HepG2 (cell line): Measurements from ENCODE around the gene COBLL1. TPM values are rescaled to one million over a fixed set of nuclear protein-coding genes. Genes with fewer than 3 reads are reported as not detected.

Experiments
- ATAC-seq: fragments of 200-7000 bp; cut with Tn5 transposase; 3 replicates; pipeline ENCODE4 v1.9.1; 2020; ENCODE audit warnings: mild to moderate bottlenecking, moderate library complexity
- BruUV-seq: library from RNA; stranded (reverse); fragments of 400-500 nt; replicated peaks from 2 replicates; lab custom pipeline; 2021; lab: Mats Ljungman, UMichigan
- CTCF ChIA-PET: fragments of 300-600 bp; formaldehyde crosslinking; extraction: SDS; loops from one replicate; lab custom pipeline; 2021; ENCODE audit warnings: low total read pairs, inconsistent platforms, low intra/inter-chr PET ratio; lab: Yijun Ruan, JAX
- POLR2A ChIA-PET: fragments of 350-600 bp; sonication (Branson Sonifier 250); formaldehyde crosslinking; loops from one replicate; lab custom pipeline; 2020; ENCODE audit warnings: antibody characterized with exemption, inconsistent platforms; lab: Yijun Ruan, JAX
- DNase-seq: peaks from one replicate; pipeline ENCODE4 v3.0.0-alpha.2; 2015; ENCODE audit warnings: low spot score
- FAIRE-seq: peaks from 3 replicates; lab custom pipeline; 2011; peaks lifted over from hg19 to GRCh38; lab: Jason Lieb, UNC
- H2AFZ ChIP-seq: one replicate; pipeline ENCODE4 v1.6.1; 2011; ENCODE audit warnings: low read length, inconsistent platforms
- H3K27ac ChIP-seq: fragments of 300-600 bp; 3 replicates; pipeline ENCODE4 v1.8.0; 2011; ENCODE audit warnings: mixed run types, mild to moderate bottlenecking, mixed read lengths, low read length, inconsistent platforms; ENCODE audit not compliant: insufficient read depth; ENCODE audit errors: extremely low read length
- H3K27me3 ChIP-seq, 2 experiments: fragments of 200-600 bp in 1 of 2; 2 replicates in 1 of 2; 3 replicates in 1 of 2; pipeline versions ENCODE4 v1.6.0 to v1.8.0; 2011; ENCODE audit warnings: low read length in 2 of 2, mild to moderate bottlenecking in 2 of 2, moderate library complexity in 2 of 2, inconsistent platforms in 1 of 2; ENCODE audit not compliant: insufficient read depth in 2 of 2, control insufficient read depth in 1 of 2
- H3K36me3 ChIP-seq, 2 experiments: fragments of 200-600 bp in 1 of 2; replicated peaks in 1 of 2; 2 replicates in 1 of 2; 3 replicates in 1 of 2; pipeline versions ENCODE4 v1.5.1 to v1.8.0; 2011; ENCODE audit warnings: low read length in 2 of 2, inconsistent platforms in 1 of 2; ENCODE audit not compliant: insufficient read depth in 2 of 2, control insufficient read depth in 1 of 2
- H3K4me1 ChIP-seq: 2 replicates; pipeline ENCODE4 v1.5.1; 2012; ENCODE audit warnings: low read length, inconsistent platforms; ENCODE audit not compliant: insufficient read depth
- H3K4me2 ChIP-seq: 2 replicates; pipeline ENCODE4 v1.6.0; 2011; ENCODE audit warnings: low read depth, low read length, inconsistent platforms
- H3K4me3 ChIP-seq, 3 experiments: fragments of 200-600 bp in 1 of 3; sonication (generic), shearing (Covaris generic) in 1 of 3; replicated peaks in 1 of 3; 2 replicates each; pipeline ENCODE4 v1.5.1; 2011 to 2016; ENCODE audit warnings: low read length in 3 of 3, inconsistent platforms in 2 of 3, low read depth in 2 of 3, mild to moderate bottlenecking in 2 of 3, control low read depth in 1 of 3, mixed read lengths in 1 of 3; ENCODE audit not compliant: insufficient read depth in 1 of 3
- H3K79me2 ChIP-seq: one replicate; pipeline ENCODE4 v1.6.1; 2011; ENCODE audit warnings: low read length, inconsistent platforms; ENCODE audit not compliant: insufficient read depth
- H3K9ac ChIP-seq: 2 replicates; pipeline ENCODE4 v1.6.0; 2011; ENCODE audit warnings: mild to moderate bottlenecking, low read depth, low read length, inconsistent platforms; ENCODE audit not compliant: insufficient read depth
- H3K9me3 ChIP-seq: 2 replicates; pipeline ENCODE4 v1.5.1; 2012; ENCODE audit warnings: mild to moderate bottlenecking, low read length
- H4K20me1 ChIP-seq: 2 replicates; pipeline ENCODE4 v1.6.0; 2011; ENCODE audit warnings: inconsistent platforms, mild to moderate bottlenecking, low read length, moderate library complexity; ENCODE audit not compliant: insufficient read depth
- DMAP1 ChIP-seq: IDR thresholded peaks from 2 replicates; pipeline ENCODE4 v1.6.1; 2016
- ELF1 ChIP-seq: sonication (generic); formaldehyde crosslinking; IDR thresholded peaks from 2 replicates; pipeline ENCODE4 v1.4.0; 2020; ENCODE audit warnings: missing genetic modification reagents
- HOXA5 ChIP-seq: sonication (generic); formaldehyde crosslinking; IDR thresholded peaks from 2 replicates; pipeline ENCODE4 v1.4.0; 2020; ENCODE audit warnings: missing genetic modification reagents
- HOXD1 ChIP-seq: sonication (generic); formaldehyde crosslinking; IDR thresholded peaks from 2 replicates; pipeline ENCODE4 v1.5.0; 2020; ENCODE audit warnings: missing genetic modification reagents
- NFKBIZ ChIP-seq: IDR thresholded peaks from 2 replicates; pipeline ENCODE4 v1.6.1; 2018; ENCODE audit warnings: missing genetic modification reagents, missing compliant biosample characterization
- NR2F1 ChIP-seq, 2 experiments: fragments of 450-650 bp in 1 of 2; formaldehyde crosslinking in 1 of 2; IDR thresholded peaks; 2 replicates each; pipeline versions ENCODE4 v1.5.0 to v1.6.1; 2016 to 2020; ENCODE audit warnings: mild to moderate bottlenecking in 1 of 2, missing compliant biosample characterization in 1 of 2, missing genetic modification reagents in 1 of 2, moderate library complexity in 1 of 2
- NR2F2 ChIP-seq: IDR thresholded peaks from 2 replicates; pipeline ENCODE4 v1.6.1; 2012; ENCODE audit warnings: low read depth, inconsistent platforms, borderline replicate concordance
- SMARCE1 ChIP-seq: fragments of 450-650 bp; IDR thresholded peaks from 2 replicates; pipeline ENCODE4 v1.6.1; 2017; ENCODE audit warnings: borderline replicate concordance
- ZBTB38 ChIP-seq: sonication (generic); formaldehyde crosslinking; IDR thresholded peaks from 2 replicates; pipeline ENCODE4 v1.5.1; 2020; ENCODE audit warnings: mild to moderate bottlenecking, missing genetic modification reagents
- ZC3H4 ChIP-seq: sonication (generic); formaldehyde crosslinking; IDR thresholded peaks from 2 replicates; pipeline ENCODE4 v1.4.0; 2020; ENCODE audit warnings: missing genetic modification reagents, borderline replicate concordance
- ZNF274 ChIP-seq: sonication (generic); formaldehyde crosslinking; IDR thresholded peaks from 2 replicates; pipeline ENCODE4 v1.5.1; 2020; ENCODE audit warnings: mild to moderate bottlenecking, missing genetic modification reagents
- ZNF367 ChIP-seq: sonication (generic); formaldehyde crosslinking; IDR thresholded peaks from 2 replicates; pipeline ENCODE4 v1.4.0; 2020; ENCODE audit warnings: missing genetic modification reagents, borderline replicate concordance
- ZNF589 ChIP-seq: sonication (generic); formaldehyde crosslinking; conservative IDR thresholded peaks from 2 replicates; pipeline ENCODE4 v1.8.0; 2022; ENCODE audit warnings: mild to moderate bottlenecking, moderate library complexity, missing genetic modification reagents
- ZNF615 ChIP-seq: sonication (generic); formaldehyde crosslinking; IDR thresholded peaks from 2 replicates; pipeline ENCODE4 v1.5.0; 2020; ENCODE audit warnings: mild to moderate bottlenecking, missing genetic modification reagents, borderline replicate concordance
- ZNF883 ChIP-seq: sonication (generic); formaldehyde crosslinking; IDR thresholded peaks from 2 replicates; pipeline ENCODE4 v1.5.1; 2020; ENCODE audit warnings: mild to moderate bottlenecking, missing genetic modification reagents; ENCODE audit errors: not compliant biosample characterization
- WGBS: methylation state at CpG from one replicate; pipeline ENCODE4 v1.1.6; 2017; ENCODE audit warnings: low lambda C conversion rate; 5-methylcytosine and 5-hydroxymethylcytosine counted together
- in situ Hi-C: cut with HindIII; loops from 2 replicates; pipeline ENCODE4 v1.10.0; 2017; ENCODE audit warnings: low pct_unique_long_range_greater_than_20kb; ENCODE audit not compliant: extremely low pct_ligation_motif_present
- intact Hi-C: fragments of 100-400 bp; cut with micrococcal nuclease; formaldehyde crosslinking; loops from one replicate; pipeline ENCODE4 v1.10.0; 2022; ENCODE audit not compliant: unreplicated experiment
- polyA plus RNA-seq, 8 experiments: library from polyadenylated mRNA; depleted of rRNA in 3 of 8; stranded (reverse) in 7 of 8; unstranded in 1 of 8; fragments of >200 nt; fragmentation: Illumina TruSeq in 4 of 8; extraction: Trizol in 4 of 8; gene quantifications; 2 replicates each; pipeline versions ENCODE4 v1.2.1 to v1.2.3, GENCODE V29; 2011 to 2016; ENCODE audit warnings: low read depth in 4 of 8, missing spikeins in 1 of 8, mixed read lengths in 1 of 8; ENCODE audit not compliant: insufficient read depth in 1 of 8
- total RNA-seq, 5 experiments: library from RNA; depleted of rRNA; stranded (reverse); fragments of >200 nt; fragmentation: Illumina TruSeq; extraction: Trizol; gene quantifications; 2 replicates each; pipeline ENCODE4 v1.2.3, GENCODE V29; 2016; ENCODE audit warnings: low read depth in 1 of 5
- TF ChIP-seq, protein P1 (sequence below): sonication (generic); formaldehyde crosslinking; conservative IDR thresholded peaks from 2 replicates; pipeline ENCODE4 v1.8.1; 2023; ENCODE audit warnings: missing genetic modification reagents
- TF ChIP-seq, protein P2 (sequence below): sonication (generic); formaldehyde crosslinking; conservative IDR thresholded peaks from 2 replicates; pipeline ENCODE4 v1.4.0; 2020; ENCODE audit warnings: missing genetic modification reagents
- TF ChIP-seq, protein P3 (sequence below): sonication (generic); formaldehyde crosslinking; IDR thresholded peaks from 2 replicates; pipeline ENCODE4 v1.8.0; 2022; ENCODE audit warnings: mild to moderate bottlenecking, missing genetic modification reagents, borderline replicate concordance

The COBLL1 gene
- total and polyA plus RNA-seq, 2 of the 13 experiments (the other 11 are each of a cell fraction or from before 2014, with no cell fraction given), result 32.6 to 86.8 TPM

DNA sequence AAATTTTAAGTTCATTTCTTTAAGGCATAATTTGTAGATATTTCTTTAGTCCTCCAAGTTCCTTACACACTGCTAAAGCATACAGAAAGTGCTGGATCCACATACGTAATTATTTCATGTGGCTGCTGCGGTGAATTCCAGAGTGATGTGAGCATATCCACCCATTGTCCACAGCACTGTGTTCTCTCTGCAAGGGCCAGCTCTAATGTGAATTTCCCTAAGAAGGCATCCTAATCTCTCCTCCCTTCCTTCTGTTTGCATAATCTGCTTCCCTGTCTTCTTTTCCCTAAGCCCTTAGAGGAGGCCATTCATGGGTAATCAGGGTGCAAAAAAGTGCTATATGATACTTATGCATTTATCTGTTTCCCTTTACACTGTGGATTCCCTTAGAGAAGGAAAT, 57.2 kb downstream of the COBLL1 start:
- H3K4me1 ChIP-seq, result peaks cover 14% of the 10 kb centered on the region
- FAIRE-seq (no peak), ATAC-seq (no peak), DNase-seq (no peak)
- peaks cover 2 to 7% of the 10 kb centered on the region in 2 experiments; a peak in 3 of 5 replicates for H3K36me3 ChIP-seq
- no peaks in the 10 kb centered on the region for H3K9me3 ChIP-seq
- BruUV-seq, result no TSS peak
- no peaks in the 10 kb centered on the region for H3K27me3 ChIP-seq
- in situ Hi-C loops (no loop called here), intact Hi-C loops (no loop called here)
- ChIA-PET CTCF (no interaction called here), POLR2A (no interaction called here)
- H4K20me1 ChIP-seq, result no peaks in the 10 kb centered on the region
- peaks cover 89% of the 10 kb centered on the region for H3K79me2 ChIP-seq
- no peak overlapping the region for H3K4me3 ChIP-seq
- TF ChIP-seq HOXA5 (CRISPR knock-in tag) (no peak), ZNF615 (CRISPR knock-in tag) (no peak), ZC3H4 (CRISPR knock-in tag) (no peak), ZNF274 (no peak), NR2F2 (no peak), DMAP1 (CRISPR knock-in tag) (no peak), NFKBIZ (no peak), ZNF883 (CRISPR knock-in tag) (no peak), HOXD1 (CRISPR knock-in tag) (no peak), ZNF367 (CRISPR knock-in tag) (no peak), NR2F1 (CRISPR knock-in tag; IDR thresholded peaks at IDR 0.05) (no peak), ZNF589 (CRISPR knock-in tag) (no peak), ZBTB38 (CRISPR knock-in tag) (no peak), SMARCE1 (no peak), ELF1 (CRISPR knock-in tag) (no peak)
- TF ChIP-seq, protein P1, sequence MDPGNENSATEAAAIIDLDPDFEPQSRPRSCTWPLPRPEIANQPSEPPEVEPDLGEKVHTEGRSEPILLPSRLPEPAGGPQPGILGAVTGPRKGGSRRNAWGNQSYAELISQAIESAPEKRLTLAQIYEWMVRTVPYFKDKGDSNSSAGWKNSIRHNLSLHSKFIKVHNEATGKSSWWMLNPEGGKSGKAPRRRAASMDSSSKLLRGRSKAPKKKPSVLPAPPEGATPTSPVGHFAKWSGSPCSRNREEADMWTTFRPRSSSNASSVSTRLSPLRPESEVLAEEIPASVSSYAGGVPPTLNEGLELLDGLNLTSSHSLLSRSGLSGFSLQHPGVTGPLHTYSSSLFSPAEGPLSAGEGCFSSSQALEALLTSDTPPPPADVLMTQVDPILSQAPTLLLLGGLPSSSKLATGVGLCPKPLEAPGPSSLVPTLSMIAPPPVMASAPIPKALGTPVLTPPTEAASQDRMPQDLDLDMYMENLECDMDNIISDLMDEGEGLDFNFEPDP (CRISPR knock-in tag), result no peak
- TF ChIP-seq, protein P2, sequence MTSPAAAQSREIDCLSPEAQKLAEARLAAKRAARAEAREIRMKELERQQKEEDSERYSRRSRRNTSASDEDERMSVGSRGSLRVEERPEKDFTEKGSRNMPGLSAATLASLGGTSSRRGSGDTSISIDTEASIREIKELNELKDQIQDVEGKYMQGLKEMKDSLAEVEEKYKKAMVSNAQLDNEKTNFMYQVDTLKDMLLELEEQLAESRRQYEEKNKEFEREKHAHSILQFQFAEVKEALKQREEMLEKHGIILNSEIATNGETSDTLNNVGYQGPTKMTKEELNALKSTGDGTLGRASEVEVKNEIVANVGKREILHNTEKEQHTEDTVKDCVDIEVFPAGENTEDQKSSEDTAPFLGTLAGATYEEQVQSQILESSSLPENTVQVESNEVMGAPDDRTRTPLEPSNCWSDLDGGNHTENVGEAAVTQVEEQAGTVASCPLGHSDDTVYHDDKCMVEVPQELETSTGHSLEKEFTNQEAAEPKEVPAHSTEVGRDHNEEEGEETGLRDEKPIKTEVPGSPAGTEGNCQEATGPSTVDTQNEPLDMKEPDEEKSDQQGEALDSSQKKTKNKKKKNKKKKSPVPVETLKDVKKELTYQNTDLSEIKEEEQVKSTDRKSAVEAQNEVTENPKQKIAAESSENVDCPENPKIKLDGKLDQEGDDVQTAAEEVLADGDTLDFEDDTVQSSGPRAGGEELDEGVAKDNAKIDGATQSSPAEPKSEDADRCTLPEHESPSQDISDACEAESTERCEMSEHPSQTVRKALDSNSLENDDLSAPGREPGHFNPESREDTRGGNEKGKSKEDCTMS, result no peak
- TF ChIP-seq, protein P3, sequence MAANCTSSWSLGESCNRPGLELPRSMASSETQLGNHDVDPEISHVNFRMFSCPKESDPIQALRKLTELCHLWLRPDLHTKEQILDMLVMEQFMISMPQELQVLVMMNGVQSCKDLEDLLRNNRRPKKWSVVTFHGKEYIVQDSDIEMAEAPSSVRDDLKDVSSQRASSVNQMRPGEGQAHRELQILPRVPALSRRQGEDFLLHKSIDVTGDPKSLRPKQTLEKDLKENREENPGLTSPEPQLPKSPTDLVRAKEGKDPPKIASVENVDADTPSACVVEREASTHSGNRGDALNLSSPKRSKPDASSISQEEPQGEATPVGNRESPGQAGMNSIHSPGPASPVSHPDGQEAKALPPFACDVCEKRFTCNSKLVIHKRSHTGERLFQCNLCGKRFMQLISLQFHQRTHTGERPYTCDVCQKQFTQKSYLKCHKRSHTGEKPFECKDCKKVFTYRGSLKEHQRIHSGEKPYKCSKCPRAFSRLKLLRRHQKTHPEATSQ (CRISPR knock-in tag), result no peak
- H3K4me2 ChIP-seq, result no peak overlapping the region
- H3K27ac ChIP-seq, result no peak overlapping the region
- H2AFZ ChIP-seq, result no peak overlapping the region
- H3K9ac ChIP-seq, result no peak overlapping the region
- WGBS, result 99% methylated on average over 2 of the region's 2 CpGs
